Measurements from ENCODE around the gene UBE2H. TPM values are rescaled to one million over a fixed set of nuclear protein-coding genes. Genes with fewer than 3 reads are reported as not detected.

Gene UBE2H
- total and polyA plus RNA-seq, 2 of the 4 experiments (the other 2 are of a cell fraction), result 34.6 to 49.4 TPM

GRCh38 chr7:129843978-129844840 is 108.6 kb downstream of the UBE2H start:
- Histone ChIP-seq H3K4me3 (ENCODE audit: insufficient read depth, low read depth, low read length) (no peak overlapping the region), H3K4me1 (ENCODE audit: control insufficient read depth, insufficient read depth, low read length) (peaks cover 20% of the 10 kb centered on the region), H2BK20ac (ENCODE audit: low read depth, low read length) (peak overlapping the region; percentile 36; the same call in 1 of the 2 replicates), H4K20me1 (ENCODE audit: insufficient read depth, low read length) (peaks cover 28% of the 10 kb centered on the region), H3K56ac (ENCODE audit: extremely low read depth, insufficient read depth, low read length) (no peak overlapping the region), H3K4me2 (ENCODE audit: low read depth, low read length) (peak overlapping the region; percentile 42; the same call in 1 of the 2 replicates), H3K18ac (ENCODE audit: low read depth, low read length) (peak overlapping the region; percentile 81; the same call in 1 of the 2 replicates), H4K91ac (ENCODE audit: insufficient read depth, low read depth, low read length) (peak overlapping the region; percentile 1; the same call in 1 of the 2 replicates), H4K5ac (ENCODE audit: low read depth, low read length) (peak overlapping the region; percentile 70; the same call in 1 of the 2 replicates), H2BK15ac (ENCODE audit: low read depth, low read length) (no peak overlapping the region; the same call in 2 of the 3 replicates), H2AK5ac (ENCODE audit: low read depth, low read length) (peak overlapping the region; percentile 83), H4K8ac (ENCODE audit: low read depth in 2 of 2, low read length in 2 of 2) (peak overlapping the region in 1 of 2 experiments; percentile 37; a peak in 2 of 4 replicates), H3K36me3 (ENCODE audit: control insufficient read depth, insufficient read depth, low read length) (peaks cover 4% of the 10 kb centered on the region), H3K79me1 (ENCODE audit: low read depth in 1 of 2, low read length in 2 of 2) (peaks cover 37 to 81% of the 10 kb centered on the region in 2 experiments; a peak in 3 of 4 replicates), H3K9me1 (ENCODE audit: insufficient read depth, low read length) (peaks cover 38% of the 10 kb centered on the region), H3K27me3 (ENCODE audit: control insufficient read depth, insufficient read depth, low read length) (no peaks in the 10 kb centered on the region), H3K9me3 (ENCODE audit: control insufficient read depth, insufficient read depth, low read length) (no peaks in the 10 kb centered on the region), H2BK5ac (ENCODE audit: low read depth, low read length, poor library complexity, severe bottlenecking) (peak overlapping the region; percentile 44), H3K4ac (ENCODE audit: low read depth, low read length) (peak overlapping the region; percentile 86), H3K23ac (ENCODE audit: low read depth, low read length) (peak overlapping the region; percentile 86; the same call in 1 of the 2 replicates), H3K9ac (ENCODE audit: low read depth, low read length) (no peak overlapping the region), H3K14ac (replicated peaks; ENCODE audit: low read depth, low read length) (peak overlapping the region; percentile 76; the same call in 1 of the 2 replicates), H2AK9ac (replicated peaks; ENCODE audit: low read depth, low read length, poor library complexity) (no peak overlapping the region), H3K27ac (ENCODE audit: insufficient read depth, low read length) (no peak overlapping the region), H2AFZ (replicated peaks; ENCODE audit: low read length, poor library complexity) (no peak overlapping the region), H2BK120ac (ENCODE audit: low read depth, low read length) (peak overlapping the region; percentile 62; the same call in 1 of the 2 replicates)
- no peak for DNase-seq
- POLR2A ChIA-PET (ENCODE audit: unreplicated experiment), result no interaction called here
- CTCF ChIA-PET, result no interaction called here
- intact Hi-C loops (cut with micrococcal nuclease) (no loop called here), in situ Hi-C loops (cut with MboI; ENCODE audit: low sequenced_read_pairs) (no loop called here), dilution Hi-C loops (cut with HindIII; ENCODE audit: low sequenced_read_pairs, unreplicated experiment) (no loop called here)
- whole genome bisulfite sequencing, 2 experiments (ENCODE audit: extremely low coverage in 2 of 2, insufficient read length in 1 of 2), result no CpG with 5 or more reads among the region's 7 CpGs
- no peak for ATAC-seq (ENCODE audit: low read depth)
- TF ChIP-seq NFE2L2 (IDR thresholded peaks at IDR 0.05; ENCODE audit: low read depth, low read length), result peak; percentile 96
- TF ChIP-seq, protein P1, sequence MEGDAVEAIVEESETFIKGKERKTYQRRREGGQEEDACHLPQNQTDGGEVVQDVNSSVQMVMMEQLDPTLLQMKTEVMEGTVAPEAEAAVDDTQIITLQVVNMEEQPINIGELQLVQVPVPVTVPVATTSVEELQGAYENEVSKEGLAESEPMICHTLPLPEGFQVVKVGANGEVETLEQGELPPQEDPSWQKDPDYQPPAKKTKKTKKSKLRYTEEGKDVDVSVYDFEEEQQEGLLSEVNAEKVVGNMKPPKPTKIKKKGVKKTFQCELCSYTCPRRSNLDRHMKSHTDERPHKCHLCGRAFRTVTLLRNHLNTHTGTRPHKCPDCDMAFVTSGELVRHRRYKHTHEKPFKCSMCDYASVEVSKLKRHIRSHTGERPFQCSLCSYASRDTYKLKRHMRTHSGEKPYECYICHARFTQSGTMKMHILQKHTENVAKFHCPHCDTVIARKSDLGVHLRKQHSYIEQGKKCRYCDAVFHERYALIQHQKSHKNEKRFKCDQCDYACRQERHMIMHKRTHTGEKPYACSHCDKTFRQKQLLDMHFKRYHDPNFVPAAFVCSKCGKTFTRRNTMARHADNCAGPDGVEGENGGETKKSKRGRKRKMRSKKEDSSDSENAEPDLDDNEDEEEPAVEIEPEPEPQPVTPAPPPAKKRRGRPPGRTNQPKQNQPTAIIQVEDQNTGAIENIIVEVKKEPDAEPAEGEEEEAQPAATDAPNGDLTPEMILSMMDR (conservative IDR thresholded peaks at IDR 0.05; ENCODE audit: low read depth, low read length), result no peak
- peak; percentile 55 for TF ChIP-seq MAFK (IDR thresholded peaks at IDR 0.05; ENCODE audit: low read depth, low read length)
- BruUV-seq (replicated peaks), result no TSS peak

Measured in IMR-90 (cell line).